Uterus (tissue), 2 donors: ENCODE data around the gene CSNK2B.

Experiments used
- POLR2A ChIP-seq, 2 donors: fragments of 450-650 bp; IDR thresholded peaks; one replicate each; pipeline ENCODE4 v1.6.1; 2016; ENCODE audit warnings: antibody characterized with exemption in 2 of 2, mild to moderate bottlenecking in 1 of 2, moderate library complexity in 1 of 2
- TF ChIP-seq, protein P1 (sequence below), 4 experiments: fragments of 200-600 bp in 2 of 4; fragments of 450-650 bp in 2 of 4; sonication (generic) in 2 of 4; IDR thresholded peaks; one replicate each; pipeline ENCODE4 v1.5.1; 2016 to 2019; ENCODE audit warnings: antibody characterized with exemption in 4 of 4, mild to moderate bottlenecking in 2 of 4, moderate library complexity in 1 of 4

DNA sequence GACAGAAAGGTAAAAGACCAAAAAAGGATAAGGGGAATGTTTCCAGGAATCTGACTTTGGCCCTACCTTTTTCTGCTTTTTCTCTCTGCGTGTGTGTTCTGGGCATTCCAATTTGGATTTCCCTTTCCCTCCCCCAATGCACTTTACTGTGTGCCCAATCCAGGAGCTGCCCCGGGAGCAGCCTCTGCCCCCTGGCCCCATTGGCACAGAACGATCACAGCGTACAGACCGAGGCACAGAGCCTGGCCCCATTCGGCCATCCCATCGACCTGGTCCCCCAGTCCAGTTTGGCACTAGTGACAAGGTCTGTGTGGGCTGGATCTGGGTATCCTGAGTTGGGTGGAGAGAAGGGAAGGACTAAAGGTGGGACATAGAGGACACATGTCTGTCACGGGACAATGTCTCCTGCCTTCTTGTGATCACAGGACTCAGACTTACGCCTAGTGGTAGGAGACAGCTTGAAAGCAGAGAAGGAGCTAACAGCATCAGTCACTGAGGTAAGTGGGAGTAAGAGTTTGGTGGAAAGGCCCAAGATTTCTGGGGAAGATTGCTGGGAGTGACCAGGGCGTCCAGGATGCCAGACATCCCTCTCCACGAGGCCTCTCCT is 30.8 kb upstream of the CSNK2B start:
- TF ChIP-seq, protein P1, sequence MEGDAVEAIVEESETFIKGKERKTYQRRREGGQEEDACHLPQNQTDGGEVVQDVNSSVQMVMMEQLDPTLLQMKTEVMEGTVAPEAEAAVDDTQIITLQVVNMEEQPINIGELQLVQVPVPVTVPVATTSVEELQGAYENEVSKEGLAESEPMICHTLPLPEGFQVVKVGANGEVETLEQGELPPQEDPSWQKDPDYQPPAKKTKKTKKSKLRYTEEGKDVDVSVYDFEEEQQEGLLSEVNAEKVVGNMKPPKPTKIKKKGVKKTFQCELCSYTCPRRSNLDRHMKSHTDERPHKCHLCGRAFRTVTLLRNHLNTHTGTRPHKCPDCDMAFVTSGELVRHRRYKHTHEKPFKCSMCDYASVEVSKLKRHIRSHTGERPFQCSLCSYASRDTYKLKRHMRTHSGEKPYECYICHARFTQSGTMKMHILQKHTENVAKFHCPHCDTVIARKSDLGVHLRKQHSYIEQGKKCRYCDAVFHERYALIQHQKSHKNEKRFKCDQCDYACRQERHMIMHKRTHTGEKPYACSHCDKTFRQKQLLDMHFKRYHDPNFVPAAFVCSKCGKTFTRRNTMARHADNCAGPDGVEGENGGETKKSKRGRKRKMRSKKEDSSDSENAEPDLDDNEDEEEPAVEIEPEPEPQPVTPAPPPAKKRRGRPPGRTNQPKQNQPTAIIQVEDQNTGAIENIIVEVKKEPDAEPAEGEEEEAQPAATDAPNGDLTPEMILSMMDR (IDR thresholded peaks at IDR 0.05), result no peak
- no peak for TF ChIP-seq POLR2A (IDR thresholded peaks at IDR 0.05)
